GM12875 (cell line): ENCODE results near the gene ZDHHC22.

Source experiments
- H3K4me3 ChIP-seq: one replicate; pipeline ENCODE4 v1.5.1; 2011; ENCODE audit warnings: low read depth, low read length, control low read depth
- TF ChIP-seq, protein P1 (sequence below): IDR thresholded peaks from 2 replicates; pipeline ENCODE4 v1.5.1; 2011; ENCODE audit warnings: low read depth, mild to moderate bottlenecking, control low read depth, inconsistent platforms, low read length, moderate library complexity, borderline replicate concordance; ENCODE audit not compliant: insufficient read depth

Gene ZDHHC22

GRCh38 chr14:77141214-77142004 lies at the start of gene ZDHHC22:
TSS of gene ZDHHC22 (minus strand) at chr14:77141791. CDS start at chr14:77139738, 2,053 bp downstream.
- H3K4me3 ChIP-seq, result no peak within 1 kb of the TSS
- TF ChIP-seq, protein P1, sequence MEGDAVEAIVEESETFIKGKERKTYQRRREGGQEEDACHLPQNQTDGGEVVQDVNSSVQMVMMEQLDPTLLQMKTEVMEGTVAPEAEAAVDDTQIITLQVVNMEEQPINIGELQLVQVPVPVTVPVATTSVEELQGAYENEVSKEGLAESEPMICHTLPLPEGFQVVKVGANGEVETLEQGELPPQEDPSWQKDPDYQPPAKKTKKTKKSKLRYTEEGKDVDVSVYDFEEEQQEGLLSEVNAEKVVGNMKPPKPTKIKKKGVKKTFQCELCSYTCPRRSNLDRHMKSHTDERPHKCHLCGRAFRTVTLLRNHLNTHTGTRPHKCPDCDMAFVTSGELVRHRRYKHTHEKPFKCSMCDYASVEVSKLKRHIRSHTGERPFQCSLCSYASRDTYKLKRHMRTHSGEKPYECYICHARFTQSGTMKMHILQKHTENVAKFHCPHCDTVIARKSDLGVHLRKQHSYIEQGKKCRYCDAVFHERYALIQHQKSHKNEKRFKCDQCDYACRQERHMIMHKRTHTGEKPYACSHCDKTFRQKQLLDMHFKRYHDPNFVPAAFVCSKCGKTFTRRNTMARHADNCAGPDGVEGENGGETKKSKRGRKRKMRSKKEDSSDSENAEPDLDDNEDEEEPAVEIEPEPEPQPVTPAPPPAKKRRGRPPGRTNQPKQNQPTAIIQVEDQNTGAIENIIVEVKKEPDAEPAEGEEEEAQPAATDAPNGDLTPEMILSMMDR, result peak; percentile 53

GRCh38 chr14:77190977-77191376 lies 49.4 kb upstream of the ZDHHC22 start:
- TF ChIP-seq, protein P1, result no peak
- H3K4me3 ChIP-seq, result no peak overlapping the region

DNA sequence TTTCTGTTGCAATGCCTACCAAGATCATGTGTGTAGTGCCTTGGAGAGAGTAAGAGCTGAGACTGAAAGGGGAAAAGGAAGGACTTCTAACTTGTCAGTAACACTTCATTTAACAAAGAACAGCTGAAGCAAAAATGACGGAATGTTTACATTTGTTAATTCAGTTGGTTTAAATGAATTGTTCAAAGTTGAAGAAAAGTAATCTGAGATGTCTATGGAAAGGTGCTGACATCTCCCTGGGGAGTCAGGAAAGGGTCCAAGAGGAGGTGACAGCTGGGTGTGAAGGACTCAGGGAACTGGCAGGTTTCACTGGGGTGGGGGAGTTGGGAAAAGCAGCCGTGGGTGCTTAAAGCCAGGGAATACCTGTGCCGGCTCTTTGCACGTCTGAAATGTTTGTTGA lies 47.9 kb upstream of the ZDHHC22 start:
- TF ChIP-seq, protein P1, result no peak

DNA sequence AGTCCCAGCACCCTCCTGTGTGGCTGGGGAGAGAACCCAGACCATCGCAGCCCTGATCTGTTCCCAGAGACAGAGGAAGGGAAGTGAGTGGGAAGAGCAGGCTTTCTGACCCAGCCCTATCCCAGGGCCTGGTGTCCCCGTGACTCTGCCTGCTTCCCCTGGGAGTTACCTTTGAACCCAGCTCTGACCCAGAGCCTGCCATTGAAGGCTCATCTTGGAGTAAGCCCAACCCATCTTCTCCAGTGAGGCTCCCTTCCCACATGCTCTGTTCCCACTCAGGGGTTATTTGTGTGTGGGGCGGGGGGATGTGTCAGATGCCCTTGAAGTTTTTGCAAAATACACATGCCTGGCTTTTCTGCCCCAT lies 46.0 kb upstream of the ZDHHC22 start:
- TF ChIP-seq, protein P1, result no peak
- no peak overlapping the region for H3K4me3 ChIP-seq

More for the DNA sequence above, 47.9 kb upstream of the ZDHHC22 start:
- H3K4me3 ChIP-seq, result no peak overlapping the region

GRCh38 chr14:77186911-77187648 lies 45.5 kb upstream of the ZDHHC22 start:
- TF ChIP-seq, protein P1, result no peak
- no peak overlapping the region for H3K4me3 ChIP-seq

DNA sequence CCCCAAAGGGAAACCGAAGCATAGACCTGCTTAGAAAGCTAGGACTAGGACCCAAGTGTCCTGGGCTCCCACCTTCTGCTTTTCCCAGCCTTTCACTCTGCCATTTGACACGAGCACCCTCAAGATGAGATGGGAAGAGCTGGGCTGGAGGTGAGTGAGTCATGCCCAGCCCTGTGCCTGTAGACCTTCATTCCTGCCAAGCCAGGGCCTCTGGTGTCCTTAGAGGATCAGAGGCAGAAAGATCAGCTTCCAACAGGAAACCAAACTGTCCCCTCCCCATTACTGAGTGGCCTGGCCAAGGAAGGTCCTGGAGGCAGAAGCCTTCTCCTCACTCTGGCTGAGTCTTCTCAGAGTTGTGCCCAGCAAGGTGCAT lies 43.5 kb upstream of the ZDHHC22 start:
- no peak overlapping the region for H3K4me3 ChIP-seq
- TF ChIP-seq, protein P1, result no peak
